Superior temporal gyrus (tissue), 1 donor: ENCODE data around the gene RAB40C.

ENCODE experiments used
- DNase-seq: peaks from one replicate; pipeline ENCODE4 v3.0.0-alpha.2; 2016; ENCODE audit errors: extremely low spot score

RAB40C gene

DNA sequence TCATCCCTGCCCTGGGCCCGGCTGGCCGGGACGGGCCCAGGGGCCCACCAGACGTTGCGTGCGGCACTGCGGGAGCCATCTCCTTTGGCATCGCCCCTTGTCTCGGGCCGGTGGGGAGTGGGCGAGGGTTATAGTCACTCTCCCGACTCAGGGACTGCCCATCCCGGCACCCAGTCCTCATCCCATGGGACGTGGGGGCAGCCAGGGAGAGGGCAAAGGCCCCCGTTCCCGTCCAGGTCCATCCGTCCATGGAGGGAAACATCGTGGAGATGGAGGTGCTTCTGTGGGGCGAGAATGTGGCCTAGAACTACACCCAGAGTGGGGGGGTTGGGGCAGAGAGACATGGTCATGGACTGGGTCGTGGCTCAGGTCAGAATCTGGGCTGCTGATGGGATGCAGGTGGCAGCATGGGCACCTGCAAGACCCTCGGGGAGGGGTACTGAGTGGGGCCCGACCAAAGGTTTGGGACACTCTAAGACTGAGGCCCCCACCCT is 56.9 kb downstream of the RAB40C start:
- no peak for DNase-seq

GRCh38 chr16:647173-647902 is 57.5 kb downstream of the RAB40C start:
- DNase-seq, result no peak

- no peak for DNase-seq
Measured at GRCh38 chr16:648071-648780, 58.4 kb downstream of the RAB40C start.

DNA sequence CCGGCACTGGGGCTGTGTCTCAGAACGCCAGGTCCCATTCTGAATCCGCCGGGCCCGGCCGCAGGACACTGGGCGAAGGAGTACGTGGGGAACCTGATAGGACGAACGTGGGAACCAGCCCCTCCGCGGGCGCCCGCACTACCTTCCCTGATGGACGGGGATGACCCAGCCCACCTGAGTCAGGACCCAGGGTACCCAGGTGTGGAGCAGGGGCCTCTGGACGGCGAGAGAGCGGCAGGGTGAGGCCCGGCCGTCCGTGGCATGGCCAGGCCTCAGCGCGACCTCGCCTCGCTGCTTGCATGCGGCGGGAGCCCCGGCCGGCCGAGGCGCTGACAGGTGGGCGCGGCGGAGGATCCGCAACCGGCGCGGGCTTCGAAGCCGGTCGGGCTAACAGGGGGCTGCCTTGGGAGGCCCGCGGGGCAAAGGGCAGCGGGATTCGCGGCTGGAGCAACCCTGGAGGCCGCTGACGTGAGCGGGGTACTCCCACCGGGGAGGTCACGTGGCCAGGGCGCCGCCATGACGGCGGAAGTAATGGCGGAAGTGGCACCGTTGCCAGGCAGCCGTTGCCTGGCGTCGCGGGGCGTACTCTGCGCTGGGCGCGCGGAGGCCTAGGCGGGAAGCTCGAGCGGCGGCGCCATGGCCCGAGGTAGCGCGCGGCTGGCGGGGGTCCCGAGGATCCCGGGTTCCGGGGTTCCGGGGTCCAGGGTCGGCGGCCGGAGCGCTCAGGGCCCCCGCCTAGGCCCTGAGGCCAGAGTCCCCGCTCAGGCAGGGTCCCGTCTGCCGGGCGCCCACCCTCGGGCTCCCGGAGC is 59.1 kb downstream of the RAB40C start, which contains the start of gene WDR90:
Gene WDR90 (plus strand): TSS at position 585 of the 809 bp plus-strand sequence. CDS start 52 bp downstream, at position 637.
- DNase-seq, result peak; percentile 96

DNA sequence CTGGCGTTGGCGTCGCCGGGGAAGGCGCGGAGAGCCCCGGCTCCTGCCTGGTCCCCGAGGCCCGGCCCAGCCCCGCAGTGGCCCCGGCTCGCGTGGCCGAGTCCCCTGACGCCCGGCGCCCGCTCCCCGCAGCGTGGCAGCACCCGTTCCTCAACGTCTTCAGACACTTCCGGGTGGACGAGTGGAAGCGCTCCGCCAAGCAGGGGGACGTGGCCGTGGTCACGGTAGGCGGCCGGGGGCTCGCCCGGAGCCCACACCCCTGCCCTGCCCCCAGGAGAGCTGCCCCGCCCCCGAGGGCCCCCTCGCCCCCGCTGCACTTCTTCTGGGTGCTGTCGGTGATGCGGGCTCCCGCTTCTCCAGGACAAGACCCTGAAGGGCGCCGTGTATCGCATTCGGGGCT is 59.8 kb downstream of the RAB40C start:
- DNase-seq, result no peak

- DNase-seq, result no peak
Measured at GRCh38 chr16:651844-652243, 62.0 kb downstream of the RAB40C start.

- no peak for DNase-seq
Measured at GRCh38 chr16:652454-653305, 62.8 kb downstream of the RAB40C start.

- no peak for DNase-seq
Measured at GRCh38 chr16:654034-654433, 64.2 kb downstream of the RAB40C start.

DNA sequence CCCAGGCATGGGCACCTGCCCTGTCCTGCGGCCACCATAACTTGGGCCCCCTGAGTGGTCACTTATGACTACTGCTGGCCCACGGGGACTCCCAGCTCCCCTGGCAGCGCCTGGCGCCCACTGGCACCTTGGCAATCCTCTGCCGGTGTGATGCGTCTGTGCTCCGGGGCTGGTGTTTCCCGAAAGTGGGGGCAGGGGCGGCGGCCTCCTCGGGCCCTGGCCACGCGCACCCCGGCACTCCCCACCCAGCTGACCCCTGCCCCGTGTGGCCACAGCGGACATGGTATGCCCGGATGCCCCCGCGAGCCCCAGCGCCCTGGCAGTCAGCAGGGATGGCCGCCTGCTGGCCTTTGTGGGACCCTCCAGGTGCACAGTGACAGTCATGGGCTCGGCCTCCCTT is 67.6 kb downstream of the RAB40C start:
- DNase-seq, result no peak

DNA sequence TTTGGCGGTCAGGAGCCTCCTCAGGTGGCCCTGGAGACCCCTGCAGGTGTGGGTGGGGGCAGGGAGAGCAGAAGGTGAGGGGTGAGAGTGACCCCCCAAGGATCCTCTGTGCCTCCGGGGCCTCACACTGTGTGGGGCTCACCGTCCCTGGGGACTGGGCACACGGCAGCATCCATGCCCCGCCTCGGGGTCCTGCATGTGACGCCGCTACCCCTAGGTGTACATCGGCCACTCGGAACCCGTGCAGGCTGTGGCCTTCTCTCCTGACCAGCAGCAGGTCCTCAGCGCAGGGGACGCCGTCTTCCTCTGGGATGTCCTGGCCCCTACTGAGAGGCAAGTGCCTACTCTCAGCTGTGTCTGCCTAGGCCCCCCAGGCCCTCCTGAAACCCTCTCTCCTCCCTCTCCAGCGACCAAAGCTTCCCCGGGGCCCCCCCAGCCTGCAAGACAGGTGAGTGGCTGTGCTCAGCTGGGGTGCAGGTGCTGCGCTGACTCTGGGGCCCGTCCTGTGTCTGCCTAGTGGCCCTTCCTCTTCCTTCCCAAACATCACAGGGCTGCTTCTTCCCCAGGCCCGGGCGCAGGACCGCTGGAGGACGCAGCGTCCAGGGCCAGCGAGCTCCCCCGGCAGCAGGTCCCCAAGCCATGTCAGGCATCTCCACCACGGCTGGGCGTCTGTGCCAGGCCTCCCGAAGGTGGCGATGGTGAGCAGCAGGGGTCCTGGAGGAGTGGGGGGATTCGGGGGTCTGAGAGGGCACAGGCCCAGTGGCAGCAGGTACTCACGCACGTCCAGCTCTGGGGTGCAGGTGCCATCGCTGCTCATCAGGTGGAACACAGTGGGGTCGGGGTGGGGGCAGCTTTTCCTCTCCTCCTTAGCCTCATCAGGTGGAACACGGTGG is 69.1 kb downstream of the RAB40C start:
- no peak for DNase-seq

DNA sequence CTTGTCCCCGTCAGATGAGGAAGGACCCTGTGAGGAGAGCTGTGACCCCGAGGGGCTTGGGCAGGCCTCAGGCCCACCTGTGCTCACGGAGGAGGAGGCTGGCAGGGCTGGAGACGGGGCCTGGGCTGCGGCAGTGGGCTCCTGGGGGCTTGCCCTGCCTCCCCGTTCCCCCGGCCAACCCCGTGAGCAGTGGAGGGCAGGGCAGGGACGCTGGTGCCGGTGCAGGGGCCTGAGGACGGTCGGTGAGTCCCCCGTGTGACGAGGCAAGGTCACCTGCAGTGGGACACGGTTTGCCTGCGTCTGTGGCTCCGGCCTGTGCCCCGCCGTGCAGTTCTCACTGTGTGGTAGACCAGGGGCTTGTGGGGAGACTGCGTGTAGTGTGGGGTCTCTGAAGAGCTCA is 69.8 kb downstream of the RAB40C start:
- no peak for DNase-seq

DNA sequence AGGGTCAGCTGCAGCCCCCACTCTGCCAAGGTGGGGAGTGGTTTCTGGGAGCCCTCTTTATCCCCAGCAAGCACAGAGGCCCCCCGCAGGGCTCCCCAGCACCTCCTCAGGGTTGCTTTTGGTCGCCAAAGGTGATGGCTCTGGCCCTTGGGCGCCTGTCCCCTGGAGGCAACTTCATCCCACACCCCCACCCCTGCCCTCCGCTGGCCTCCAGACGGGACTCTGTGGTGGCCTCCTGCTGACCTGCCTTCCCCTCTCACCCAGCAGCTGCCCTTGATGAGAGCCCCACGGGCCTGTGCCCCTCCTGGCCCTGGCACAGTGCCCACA is 70.2 kb downstream of the RAB40C start:
- no peak for DNase-seq

DNA sequence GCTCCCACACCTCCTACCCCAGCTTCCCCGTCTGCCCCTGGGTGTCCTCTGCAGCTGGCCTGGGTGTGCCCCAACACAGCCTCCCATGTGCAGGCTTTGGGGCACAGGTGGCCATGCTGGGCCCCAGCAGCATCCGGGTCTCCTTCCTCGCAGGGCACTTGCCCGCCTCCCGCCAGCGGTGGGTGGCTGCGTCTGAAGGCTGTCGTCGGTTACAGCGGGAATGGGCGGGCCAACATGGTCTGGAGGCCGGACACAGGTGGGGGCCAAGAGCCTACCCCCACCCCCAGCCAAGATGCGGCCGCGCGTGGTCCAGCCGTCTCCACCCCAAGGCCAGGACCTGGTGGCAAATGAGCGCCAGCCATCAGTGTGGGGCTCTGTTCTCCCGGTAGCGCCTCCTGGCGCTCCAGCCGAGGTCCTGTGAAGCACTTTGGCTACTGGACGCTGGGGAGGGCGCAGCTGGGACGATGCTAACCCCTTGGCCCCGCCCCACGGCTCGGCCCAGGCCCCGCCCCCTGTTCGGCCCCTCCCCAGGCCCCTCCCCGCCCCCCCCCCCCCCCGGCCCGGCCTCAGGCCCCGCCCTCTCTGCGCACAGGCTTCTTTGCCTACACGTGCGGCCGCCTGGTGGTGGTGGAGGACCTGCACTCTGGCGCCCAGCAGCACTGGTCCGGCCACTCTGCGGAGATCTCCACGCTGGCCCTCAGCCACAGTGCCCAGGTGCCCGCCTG is 70.8 kb downstream of the RAB40C start:
- DNase-seq, result peak; percentile 81

DNA sequence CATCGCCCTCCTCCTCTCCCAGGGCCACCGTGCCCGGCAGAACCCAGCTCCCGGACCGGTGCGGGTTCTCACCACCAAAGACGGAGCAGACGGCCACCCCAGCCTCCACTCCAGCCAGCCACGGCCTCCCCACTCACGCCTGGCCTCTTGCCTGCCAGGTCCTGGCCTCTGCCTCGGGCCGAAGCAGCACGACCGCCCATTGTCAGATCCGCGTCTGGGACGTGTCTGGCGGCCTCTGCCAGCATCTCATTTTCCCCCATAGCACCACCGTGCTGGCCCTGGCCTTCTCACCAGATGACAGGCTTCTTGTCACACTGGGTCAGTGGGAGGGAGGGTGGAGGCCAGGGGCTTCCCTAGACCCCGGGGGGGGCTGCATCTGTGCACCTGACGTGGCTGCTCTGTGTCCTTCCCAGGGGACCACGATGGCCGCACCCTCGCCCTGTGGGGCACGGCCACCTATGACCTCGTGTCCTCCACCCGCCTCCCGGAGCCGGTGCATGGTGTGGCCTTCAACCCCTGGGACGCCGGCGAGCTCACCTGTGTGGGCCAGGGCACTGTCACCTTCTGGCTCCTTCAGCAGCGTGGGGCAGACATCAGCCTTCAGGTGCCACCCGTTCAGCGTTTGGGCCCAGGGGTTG is 71.4 kb downstream of the RAB40C start:
- DNase-seq, result no peak

- DNase-seq, result no peak
Measured at GRCh38 chr16:662095-662494, 72.2 kb downstream of the RAB40C start.

- DNase-seq, result no peak
Measured at GRCh38 chr16:662597-662996, 72.7 kb downstream of the RAB40C start.

- DNase-seq, result no peak
Measured at GRCh38 chr16:666572-666971, 76.7 kb downstream of the RAB40C start.

- DNase-seq, result no peak
Measured at GRCh38 chr16:667113-667779, 77.4 kb downstream of the RAB40C start.
